ENCODE measurements around the gene TSEN2.

TSEN2 gene

DNA sequence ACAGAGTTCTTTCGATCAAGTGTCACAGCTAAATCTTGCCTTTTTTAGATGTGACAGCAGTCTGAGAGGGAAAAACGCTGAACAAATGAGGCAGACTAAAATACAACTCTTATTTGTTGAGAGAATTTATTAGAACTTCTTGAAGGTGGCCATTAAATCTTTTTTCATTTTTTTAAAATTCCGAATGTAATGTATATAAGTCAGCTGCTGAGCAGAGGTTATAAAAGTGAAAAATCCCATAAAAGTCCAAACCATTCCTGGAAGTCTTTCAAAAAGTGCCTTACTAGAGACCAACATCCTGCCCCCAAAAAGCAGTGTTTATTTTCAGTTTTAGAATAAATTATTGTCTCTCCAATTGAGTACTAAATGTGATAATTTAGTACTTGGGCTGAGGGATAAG lies 3.1 kb downstream of the TSEN2 start:
- Histone ChIP-seq H3K36me3 (ENCODE audit: control insufficient read depth, insufficient read depth, low read length) (peaks cover 25% of the 10 kb centered on the region), H3K27ac (ENCODE audit: low read depth, low read length, severe bottlenecking) (no peak overlapping the region), H3K9me3 (ENCODE audit: control insufficient read depth, low read length) (no peaks in the 10 kb centered on the region), H3K4me3 (ENCODE audit: extremely low read depth, insufficient read depth, low read length, poor library complexity, severe bottlenecking) (no peak overlapping the region), H3K4me1 (ENCODE audit: control insufficient read depth, insufficient read depth, low read length, poor library complexity, severe bottlenecking) (peaks cover 13% of the 10 kb centered on the region)
- no CpG with 5 or more reads among the region's 3 CpGs for WGBS, 2 experiments (ENCODE audit: insufficient coverage in 2 of 2)

DNA sequence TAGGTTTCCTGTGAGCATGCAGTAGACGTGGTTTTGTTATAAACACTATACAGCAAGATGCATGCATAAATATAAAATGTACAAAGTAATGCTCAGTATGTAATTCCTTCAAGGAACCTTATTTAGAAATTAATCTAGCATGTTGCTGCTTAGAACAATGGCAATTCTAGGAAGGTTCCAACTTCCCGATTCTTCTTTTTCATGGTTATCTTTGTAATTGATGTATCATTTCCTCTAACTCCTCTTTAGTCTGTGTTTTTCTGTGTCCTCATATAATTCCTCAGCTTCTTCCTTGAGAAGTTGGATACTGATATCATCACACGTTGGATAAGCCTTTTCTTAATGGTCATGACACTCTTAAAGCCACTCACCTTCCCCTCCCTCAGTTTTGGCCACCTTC lies 3.5 kb downstream of the TSEN2 start:
- Histone ChIP-seq H3K9me3 (ENCODE audit: control insufficient read depth, low read length) (no peaks in the 10 kb centered on the region), H3K27ac (ENCODE audit: low read depth, low read length, severe bottlenecking) (no peak overlapping the region), H3K4me3 (ENCODE audit: extremely low read depth, insufficient read depth, low read length, poor library complexity, severe bottlenecking) (no peak overlapping the region), H3K4me1 (ENCODE audit: control insufficient read depth, insufficient read depth, low read length, poor library complexity, severe bottlenecking) (peaks cover 13% of the 10 kb centered on the region), H3K36me3 (ENCODE audit: control insufficient read depth, insufficient read depth, low read length) (peaks cover 25% of the 10 kb centered on the region)
- WGBS, 2 experiments (ENCODE audit: insufficient coverage in 2 of 2) = 100% methylated on average over 1 of the region's 3 CpGs

DNA sequence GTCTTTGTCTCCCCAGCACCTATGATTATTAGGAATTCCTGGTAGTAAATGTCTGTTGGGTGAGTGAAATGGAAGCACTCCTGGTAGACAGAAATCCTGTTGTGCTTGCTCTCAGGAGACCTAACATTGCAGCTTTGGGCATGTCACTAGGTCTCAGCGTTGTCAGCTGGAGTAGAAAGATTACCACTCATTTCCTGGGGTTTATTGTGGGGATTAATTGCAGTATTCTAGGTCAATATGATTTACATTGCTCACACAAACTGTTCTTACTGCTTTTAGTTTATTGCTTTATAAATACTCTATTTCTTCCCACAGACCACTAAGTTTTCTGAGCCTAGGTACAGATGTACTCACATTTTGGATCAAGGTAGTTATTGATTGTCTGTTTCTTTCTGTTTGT lies 5.1 kb downstream of the TSEN2 start:
- no CpG with 5 or more reads among the region's 1 CpG for WGBS, 2 experiments (ENCODE audit: insufficient coverage in 2 of 2)
- peaks cover 10% of the 10 kb centered on the region for H3K4me1 ChIP-seq (ENCODE audit: control insufficient read depth, insufficient read depth, low read length, poor library complexity, severe bottlenecking)
- no peak overlapping the region for H3K27ac ChIP-seq (ENCODE audit: low read depth, low read length, severe bottlenecking)
- H3K4me3 ChIP-seq (ENCODE audit: extremely low read depth, insufficient read depth, low read length, poor library complexity, severe bottlenecking) = no peak overlapping the region
- peaks cover 38% of the 10 kb centered on the region for H3K36me3 ChIP-seq (ENCODE audit: control insufficient read depth, insufficient read depth, low read length)
- no peaks in the 10 kb centered on the region for H3K9me3 ChIP-seq (ENCODE audit: control insufficient read depth, low read length)

DNA sequence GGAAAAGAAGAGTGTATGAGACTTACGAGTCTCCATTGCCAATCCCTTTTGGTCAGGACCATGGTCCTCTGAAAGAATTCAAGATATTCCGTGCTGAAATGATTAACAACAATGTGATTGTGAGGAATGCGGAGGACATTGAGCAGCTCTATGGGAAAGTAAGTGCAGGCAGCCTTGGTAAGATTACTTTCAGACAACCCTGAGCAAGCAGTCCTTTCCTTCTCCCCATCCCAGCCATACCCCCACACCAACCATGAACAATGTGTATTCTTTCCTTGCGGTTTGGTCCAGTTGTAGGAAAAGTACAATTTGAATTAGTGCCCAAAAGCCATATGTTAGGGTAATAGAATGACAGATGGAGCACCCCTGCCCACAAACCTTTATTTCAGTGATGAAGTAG lies 5.6 kb downstream of the TSEN2 start:
- no peak overlapping the region for H3K27ac ChIP-seq (ENCODE audit: low read depth, low read length, severe bottlenecking)
- H3K9me3 ChIP-seq (ENCODE audit: control insufficient read depth, low read length) = no peaks in the 10 kb centered on the region
- H3K4me3 ChIP-seq (ENCODE audit: extremely low read depth, insufficient read depth, low read length, poor library complexity, severe bottlenecking) = no peak overlapping the region
- peaks cover 10% of the 10 kb centered on the region for H3K4me1 ChIP-seq (ENCODE audit: control insufficient read depth, insufficient read depth, low read length, poor library complexity, severe bottlenecking)
- 80 to 100% methylated on average over 1 to 2 of the region's 4 CpGs for WGBS, 2 experiments (ENCODE audit: insufficient coverage in 2 of 2)
- H3K36me3 ChIP-seq (ENCODE audit: control insufficient read depth, insufficient read depth, low read length) = peaks cover 43% of the 10 kb centered on the region

DNA sequence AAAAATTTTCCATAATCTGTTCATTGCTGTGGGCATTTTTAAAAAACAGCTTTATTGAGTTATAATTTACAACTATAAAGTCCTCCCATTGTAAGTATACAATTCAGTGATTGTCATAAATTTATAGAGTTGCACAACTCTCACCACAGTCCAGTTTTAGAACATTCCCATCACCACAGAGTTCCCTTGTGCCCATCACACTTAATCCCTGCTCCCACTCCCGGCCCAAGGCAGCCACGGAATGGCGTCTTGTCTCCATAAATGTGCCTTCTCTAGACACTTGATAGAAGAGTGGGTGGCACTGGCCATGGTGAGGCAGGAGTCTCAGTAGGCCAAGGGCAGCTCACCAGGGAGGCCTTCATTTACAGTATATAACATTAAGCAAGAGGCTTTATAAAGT lies 6.3 kb downstream of the TSEN2 start:
- Histone ChIP-seq H3K4me1 (ENCODE audit: control insufficient read depth, insufficient read depth, low read length, poor library complexity, severe bottlenecking) (peaks cover 6% of the 10 kb centered on the region), H3K27ac (ENCODE audit: low read depth, low read length, severe bottlenecking) (no peak overlapping the region), H3K36me3 (ENCODE audit: control insufficient read depth, insufficient read depth, low read length) (peaks cover 50% of the 10 kb centered on the region), H3K4me3 (ENCODE audit: extremely low read depth, insufficient read depth, low read length, poor library complexity, severe bottlenecking) (no peak overlapping the region), H3K9me3 (ENCODE audit: control insufficient read depth, low read length) (no peaks in the 10 kb centered on the region)
- 82 to 100% methylated on average over 1 to 3 of the region's 3 CpGs for WGBS, 2 experiments (ENCODE audit: insufficient coverage in 2 of 2)

DNA sequence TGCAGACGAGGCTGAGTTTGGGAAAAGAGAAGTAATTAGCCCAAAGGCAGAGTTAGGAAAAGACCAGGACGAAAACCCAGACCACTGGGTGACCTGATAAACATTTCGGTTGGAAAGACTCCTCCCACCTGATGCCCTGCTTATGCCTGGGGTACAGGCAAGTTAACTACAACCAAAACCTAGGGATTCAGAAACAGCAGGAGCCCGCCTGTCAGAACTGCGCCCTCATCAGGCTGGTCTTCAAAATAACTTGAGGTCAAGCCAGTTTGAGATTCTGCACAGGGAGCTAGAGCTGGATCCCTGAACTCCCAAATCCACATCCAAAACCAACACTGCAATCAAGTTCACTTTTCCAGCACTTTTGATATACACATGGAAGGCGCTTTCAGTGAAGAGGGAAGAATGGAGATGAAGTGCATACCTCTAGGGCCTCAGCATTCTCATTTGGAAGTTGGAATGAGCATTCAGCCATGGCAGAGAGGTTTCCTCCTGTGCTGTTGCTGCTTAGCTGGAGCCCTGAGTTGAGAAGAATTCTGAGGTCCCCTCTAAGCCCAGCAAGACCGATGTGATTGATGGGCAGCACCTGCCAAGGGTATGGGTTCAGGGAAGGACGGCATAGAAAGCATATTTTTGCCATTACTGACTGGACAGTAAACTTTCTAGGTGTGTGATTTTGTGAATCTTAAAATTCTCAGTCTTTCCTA lies 11.6 kb downstream of the TSEN2 start:
- H3K36me3 ChIP-seq (ENCODE audit: control insufficient read depth, insufficient read depth, low read length) = peaks cover 76% of the 10 kb centered on the region
- no peaks in the 10 kb centered on the region for H3K9me3 ChIP-seq (ENCODE audit: control insufficient read depth, low read length)
- 81 to 91% methylated on average over 6 to 7 of the region's 8 CpGs for WGBS, 2 experiments (ENCODE audit: insufficient coverage in 2 of 2)
- H3K4me3 ChIP-seq (ENCODE audit: extremely low read depth, insufficient read depth, low read length, poor library complexity, severe bottlenecking) = no peak overlapping the region
- H3K4me1 ChIP-seq (ENCODE audit: control insufficient read depth, insufficient read depth, low read length, poor library complexity, severe bottlenecking) = no peaks in the 10 kb centered on the region
- no peak overlapping the region for H3K27ac ChIP-seq (ENCODE audit: low read depth, low read length, severe bottlenecking)

DNA sequence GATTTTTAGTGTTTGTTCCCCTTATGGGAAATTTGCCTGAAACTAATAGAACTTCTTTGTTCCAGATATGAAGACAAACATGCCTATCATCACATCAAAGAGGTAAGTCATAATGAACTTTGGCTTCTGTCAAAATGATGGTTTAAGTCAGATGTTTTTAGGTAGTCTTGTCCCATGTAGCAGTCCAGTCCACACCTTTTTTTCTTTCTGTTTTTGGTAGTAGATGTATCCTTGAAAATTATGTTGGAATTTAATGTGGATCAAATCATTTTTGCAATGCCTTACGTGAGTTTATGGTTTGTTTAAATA lies 12.1 kb downstream of the TSEN2 start:
- H3K27ac ChIP-seq (ENCODE audit: low read depth, low read length, severe bottlenecking) = no peak overlapping the region
- no peaks in the 10 kb centered on the region for H3K4me1 ChIP-seq (ENCODE audit: control insufficient read depth, insufficient read depth, low read length, poor library complexity, severe bottlenecking)
- peaks cover 80% of the 10 kb centered on the region for H3K36me3 ChIP-seq (ENCODE audit: control insufficient read depth, insufficient read depth, low read length)
- WGBS, 2 experiments (ENCODE audit: insufficient coverage in 2 of 2) = no CpG with 5 or more reads among the region's 1 CpG
- H3K4me3 ChIP-seq (ENCODE audit: extremely low read depth, insufficient read depth, low read length, poor library complexity, severe bottlenecking) = no peak overlapping the region
- no peaks in the 10 kb centered on the region for H3K9me3 ChIP-seq (ENCODE audit: control insufficient read depth, low read length)

DNA sequence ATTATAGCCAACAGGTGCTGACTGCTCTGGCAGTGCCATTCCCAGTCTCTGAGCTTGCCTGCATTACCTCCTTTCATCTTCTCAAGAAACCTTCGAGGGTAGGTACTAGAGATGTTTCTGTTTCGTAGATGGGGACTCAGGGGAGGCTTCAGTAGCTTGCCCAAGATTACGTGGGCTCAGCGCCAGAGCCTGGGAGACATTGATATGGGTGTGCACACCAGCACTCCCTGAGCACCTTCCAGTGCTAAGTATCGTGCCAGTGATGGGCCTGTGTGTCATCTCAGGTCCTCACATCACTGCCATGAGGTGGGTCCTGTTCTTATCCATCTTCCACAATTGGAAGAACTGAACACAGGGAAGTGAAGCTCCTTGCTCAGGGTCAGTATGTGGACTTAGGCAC lies 15.2 kb downstream of the TSEN2 start:
- 95 to 97% methylated on average over 4 to 5 of the region's 5 CpGs for WGBS, 2 experiments (ENCODE audit: insufficient coverage in 2 of 2)
- Histone ChIP-seq H3K27ac (ENCODE audit: low read depth, low read length, severe bottlenecking) (no peak overlapping the region), H3K9me3 (ENCODE audit: control insufficient read depth, low read length) (no peaks in the 10 kb centered on the region), H3K36me3 (ENCODE audit: control insufficient read depth, insufficient read depth, low read length) (peaks cover 86% of the 10 kb centered on the region), H3K4me3 (ENCODE audit: extremely low read depth, insufficient read depth, low read length, poor library complexity, severe bottlenecking) (no peak overlapping the region), H3K4me1 (ENCODE audit: control insufficient read depth, insufficient read depth, low read length, poor library complexity, severe bottlenecking) (no peaks in the 10 kb centered on the region)

DNA sequence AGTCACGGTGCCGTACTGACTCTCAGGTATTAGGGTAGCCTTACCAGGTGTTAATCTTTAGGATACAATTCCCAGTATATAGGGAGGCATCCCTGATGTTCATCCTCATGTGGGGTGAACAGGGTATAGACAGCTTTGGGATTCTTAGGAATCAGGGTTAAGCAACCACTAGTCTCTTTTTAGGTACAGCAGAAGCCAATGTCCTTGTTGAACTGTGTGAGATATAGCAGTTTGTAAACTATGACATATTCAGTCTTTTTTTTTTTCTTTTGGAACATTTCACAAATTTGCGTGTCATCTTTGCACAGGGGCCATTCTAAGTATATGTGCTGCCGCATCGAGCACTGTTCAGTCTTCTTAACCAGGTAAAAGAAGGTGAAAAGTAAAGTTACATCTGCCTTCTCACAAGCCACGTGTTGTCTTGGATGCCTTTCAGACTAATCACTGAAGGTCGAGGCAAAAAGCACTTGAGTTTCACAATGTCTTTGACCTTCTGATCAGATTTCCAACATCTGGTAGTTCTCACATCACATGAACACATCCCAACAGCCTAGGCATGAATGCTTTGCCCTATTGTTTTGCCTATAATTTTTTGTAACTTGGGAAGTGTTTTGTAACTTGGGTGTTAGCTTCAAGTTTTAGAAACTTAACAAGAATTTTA lies 17.2 kb downstream of the TSEN2 start:
- H3K36me3 ChIP-seq (ENCODE audit: control insufficient read depth, insufficient read depth, low read length) = peaks cover 83% of the 10 kb centered on the region
- H3K4me3 ChIP-seq (ENCODE audit: extremely low read depth, insufficient read depth, low read length, poor library complexity, severe bottlenecking) = no peak overlapping the region
- H3K4me1 ChIP-seq (ENCODE audit: control insufficient read depth, insufficient read depth, low read length, poor library complexity, severe bottlenecking) = no peaks in the 10 kb centered on the region
- H3K27ac ChIP-seq (ENCODE audit: low read depth, low read length, severe bottlenecking) = no peak overlapping the region
- 87 to 98% methylated on average over 4 to 6 of the region's 7 CpGs for WGBS, 2 experiments (ENCODE audit: insufficient coverage in 2 of 2)
- no peaks in the 10 kb centered on the region for H3K9me3 ChIP-seq (ENCODE audit: control insufficient read depth, low read length)

DNA sequence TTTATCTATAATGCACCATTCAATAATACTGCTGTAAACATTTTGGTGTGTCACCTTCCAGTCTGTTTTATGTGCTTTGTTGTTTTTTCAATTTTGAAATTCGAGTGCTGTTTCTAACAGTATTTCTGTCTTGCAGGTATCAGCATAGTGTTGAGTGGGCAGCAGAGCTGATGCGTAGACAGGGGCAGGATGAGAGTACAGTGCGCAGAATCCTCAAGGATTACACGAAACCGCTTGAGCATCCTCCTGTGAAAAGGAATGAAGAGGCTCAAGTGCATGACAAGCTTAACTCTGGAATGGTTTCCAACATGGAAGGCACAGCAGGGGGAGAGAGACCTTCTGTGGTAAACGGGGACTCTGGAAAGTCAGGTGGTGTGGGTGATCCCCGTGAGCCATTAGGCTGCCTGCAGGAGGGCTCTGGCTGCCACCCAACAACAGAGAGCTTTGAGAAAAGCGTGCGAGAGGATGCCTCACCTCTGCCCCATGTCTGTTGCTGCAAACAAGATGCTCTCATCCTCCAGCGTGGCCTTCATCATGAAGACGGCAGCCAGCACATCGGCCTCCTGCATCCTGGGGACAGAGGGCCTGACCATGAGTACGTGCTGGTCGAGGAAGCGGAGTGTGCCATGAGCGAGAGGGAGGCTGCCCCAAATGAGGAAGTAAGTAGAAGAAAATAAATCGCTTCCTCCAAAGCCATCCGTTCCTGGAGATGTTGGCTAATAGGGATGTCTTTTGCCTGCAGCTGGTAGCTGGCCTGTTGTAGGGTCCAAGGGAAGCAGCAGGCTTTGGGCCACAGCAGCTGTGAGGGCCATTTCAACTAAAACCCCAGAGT lies 19.1 kb downstream of the TSEN2 start:
- 90 to 94% methylated on average over 12 to 16 of the region's 18 CpGs for WGBS, 2 experiments (ENCODE audit: insufficient coverage in 2 of 2)
- Histone ChIP-seq H3K4me1 (ENCODE audit: control insufficient read depth, insufficient read depth, low read length, poor library complexity, severe bottlenecking) (peaks cover 11% of the 10 kb centered on the region), H3K9me3 (ENCODE audit: control insufficient read depth, low read length) (no peaks in the 10 kb centered on the region), H3K36me3 (ENCODE audit: control insufficient read depth, insufficient read depth, low read length) (peaks cover 71% of the 10 kb centered on the region), H3K27ac (ENCODE audit: low read depth, low read length, severe bottlenecking) (no peak overlapping the region), H3K4me3 (ENCODE audit: extremely low read depth, insufficient read depth, low read length, poor library complexity, severe bottlenecking) (no peak overlapping the region)
